Posterior cingulate gyrus (tissue), 11 donors: ENCODE results near the gene DOCK4.

Experiments used
- DNase-seq, 10 donors: peaks; one replicate each; pipeline versions ENCODE4 v3.0.0 to v3.0.0-alpha.2; 2020 to 2021; ENCODE audit warnings: mixed read lengths in 3 of 10
- intact Hi-C: fragments of 100-400 bp; cut with DNase I; formaldehyde crosslinking; loops from one replicate; pipeline ENCODE4 v1.15.1; 2023

Gene DOCK4

GRCh38 chr7:112220877-112221434 is 14.8 kb upstream of the DOCK4 start:
- DNase-seq: peak in 1 of 10 donors; percentile 67
- intact Hi-C loops: no loop called here

GRCh38 chr7:112215787-112216186 is 9.6 kb upstream of the DOCK4 start:
- intact Hi-C loops: no loop called here
- DNase-seq: no peak

GRCh38 chr7:112214883-112215282 is 8.7 kb upstream of the DOCK4 start:
- intact Hi-C loops: no loop called here

GRCh38 chr7:112214268-112214667 is 8.1 kb upstream of the DOCK4 start:
- DNase-seq: no peak
- intact Hi-C loops: no loop called here

More at GRCh38 chr7:112214883-112215282, 8.7 kb upstream of the DOCK4 start:
- DNase-seq: no peak

GRCh38 chr7:112213735-112214134 is 7.5 kb upstream of the DOCK4 start:
- intact Hi-C loops: no loop called here
- DNase-seq: no peak

- DNase-seq: no peak
- intact Hi-C loops: no loop called here
These were observed 6.4 kb upstream of the DOCK4 start for GRCh38 chr7:112212571-112212970.

- DNase-seq: no peak
- intact Hi-C loops: no loop called here
These were observed 5.2 kb upstream of the DOCK4 start for GRCh38 chr7:112211348-112211907.

GRCh38 chr7:112207765-112208164 is 1.6 kb upstream of the DOCK4 start:
- no peak for DNase-seq
- intact Hi-C loops: loop anchor here (5.0 to 10.0 kb wide), 4 partner anchors 45 to 453 kb away; no protein-coding TSS in a partner anchor

- intact Hi-C loops: loop anchor here (5.0 to 10.0 kb wide), 4 partner anchors 45 to 452 kb away; no protein-coding TSS in a partner anchor
- DNase-seq: no peak
These were observed 893 bp upstream of the DOCK4 start for GRCh38 chr7:112206991-112207592.

- peak; percentile 47 to 94 (median 54) for DNase-seq
- intact Hi-C loops: loop anchor here (5.0 to 10.0 kb wide), 4 partner anchors 43 to 451 kb away; no protein-coding TSS in a partner anchor
These were observed 609 bp downstream of the DOCK4 start for GRCh38 chr7:112205343-112206237.

GRCh38 chr7:112204499-112205342 is 1.5 kb downstream of the DOCK4 start:
- intact Hi-C loops: loop anchor here (5.0 to 10.0 kb wide), 4 partner anchors 42 to 450 kb away; no protein-coding TSS in a partner anchor

GRCh38 chr7:112203365-112203739 is 2.8 kb downstream of the DOCK4 start:
- DNase-seq: no peak
- intact Hi-C loops: loop anchor here (10.0 kb wide), 2 partner anchors 249 to 449 kb away; no protein-coding TSS in a partner anchor

More at GRCh38 chr7:112204499-112205342, 1.5 kb downstream of the DOCK4 start:
- peak in 1 of 10 donors; percentile 18 for DNase-seq

- DNase-seq: no peak
- intact Hi-C loops: loop anchor here (10.0 kb wide), 2 partner anchors 248 to 448 kb away; no protein-coding TSS in a partner anchor
These were observed 3.4 kb downstream of the DOCK4 start for GRCh38 chr7:112202816-112203215.

GRCh38 chr7:112201839-112202238 is 4.4 kb downstream of the DOCK4 start:
- DNase-seq: no peak
- intact Hi-C loops: loop anchor here (10.0 kb wide), 2 partner anchors 247 to 447 kb away; no protein-coding TSS in a partner anchor

- no peak for DNase-seq
- intact Hi-C loops: loop anchor here (10.0 kb wide), 2 partner anchors 247 to 447 kb away; no protein-coding TSS in a partner anchor
These were observed 4.8 kb downstream of the DOCK4 start for GRCh38 chr7:112201411-112201810.

GRCh38 chr7:112199672-112200071 is 6.5 kb downstream of the DOCK4 start:
- no peak for DNase-seq
- intact Hi-C loops: loop anchor here (10.0 kb wide), 2 partner anchors 245 to 445 kb away; no protein-coding TSS in a partner anchor

GRCh38 chr7:112199035-112199655 is 7.1 kb downstream of the DOCK4 start:
- DNase-seq: no peak
- intact Hi-C loops: no loop called here

GRCh38 chr7:112197322-112197721 is 8.9 kb downstream of the DOCK4 start:
- intact Hi-C loops: no loop called here
- no peak for DNase-seq

GRCh38 chr7:112195717-112196116 is 10.5 kb downstream of the DOCK4 start:
- DNase-seq: peak in 1 of 10 donors; percentile 29
- intact Hi-C loops: no loop called here
